Kasumi-1 (cell line): ENCODE results near the gene OTUB1.
A peak's percentile ranks its signal among the peaks of the same experiment; 100 is the strongest.
"Not testable (repeated sequence)": the region's sequence is repeated elsewhere in the genome, so short reads cannot be mapped to it uniquely, and the experiment has no call there.

Source experiments
- DNase-seq, 2 experiments: peaks; one replicate each; lab custom pipeline; 2025; lab: John Stamatoyannopoulos, UW

OTUB1 gene

DNA sequence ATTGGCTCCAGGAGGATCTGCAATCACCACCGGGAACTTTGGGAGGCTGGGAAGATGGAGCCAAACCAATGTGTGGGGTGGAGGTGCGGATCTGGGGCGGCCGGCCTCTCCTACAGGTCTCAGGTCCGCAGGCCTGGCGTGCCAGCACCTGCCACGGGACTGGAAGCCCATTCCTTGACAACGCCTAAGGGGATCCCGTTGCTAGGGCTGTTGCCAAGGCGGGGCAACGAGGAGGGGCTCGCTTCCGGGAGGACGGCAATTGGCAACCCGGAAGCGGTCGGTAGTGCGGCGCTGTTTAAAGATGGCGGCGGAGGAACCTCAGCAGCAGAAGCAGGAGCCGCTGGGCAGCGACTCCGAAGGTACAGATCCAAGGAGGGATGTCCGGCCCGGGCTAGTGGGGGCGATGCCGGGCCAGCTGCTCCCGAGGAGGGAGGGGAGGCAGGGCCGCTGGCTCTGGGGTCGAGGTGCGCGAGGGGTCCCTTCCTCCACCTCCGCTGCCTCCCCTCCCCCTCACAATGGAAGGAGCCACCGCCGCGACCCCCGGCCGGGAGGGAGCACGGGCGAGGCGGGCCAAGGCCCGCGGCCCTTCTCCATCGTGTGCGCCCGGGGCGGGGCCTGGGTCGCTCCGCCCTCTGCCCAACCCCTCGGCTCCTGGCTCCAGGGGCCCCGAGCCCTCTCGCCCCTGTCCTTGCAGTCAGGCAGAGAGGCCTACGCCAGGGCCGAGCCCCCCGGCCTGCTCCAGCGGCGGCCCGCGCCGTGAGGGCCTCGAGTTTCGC is at the start of gene OTUB1:
Gene OTUB1, plus strand, starts transcription at position 283 of the 776 bp plus-strand sequence. Its CDS starts 19 bp downstream, at position 302.
- DNase-seq = peak; percentile 76 to 88

GRCh38 chr11:63937713-63938478 is 48.3 kb upstream of the OTUB1 start:
- no peak for DNase-seq

GRCh38 chr11:63938479-63939396 is 47.5 kb upstream of the OTUB1 start, which contains the start of gene NAA40:
NAA40 (plus strand) TSS chr11:63939002; CDS start chr11:63939097, 95 bp downstream.
- DNase-seq = peak; percentile 96

- peak; percentile 7 to 8 for DNase-seq
These were observed 46.8 kb upstream of the OTUB1 start for GRCh38 chr11:63939397-63939891.

DNA sequence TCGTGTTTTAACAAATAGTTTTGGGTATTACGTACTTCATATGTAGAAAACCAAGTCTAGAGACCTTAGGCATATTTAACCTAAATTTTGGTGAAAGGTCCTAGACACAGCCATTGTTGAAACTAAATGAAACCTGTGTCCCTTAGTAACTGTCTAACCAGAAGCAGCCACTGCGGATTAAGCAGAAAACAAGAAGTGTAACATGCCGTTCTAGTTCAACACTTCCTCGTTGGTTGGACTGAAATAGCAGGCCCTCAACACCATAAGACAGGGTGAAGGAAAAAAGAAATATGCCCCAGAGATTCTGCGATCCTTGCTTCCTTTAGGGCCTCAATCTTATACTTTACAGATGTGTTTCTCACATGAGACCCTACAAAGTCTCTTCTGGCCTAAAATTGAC is 45.5 kb upstream of the OTUB1 start:
- DNase-seq = peak; percentile 71 to 73

DNA sequence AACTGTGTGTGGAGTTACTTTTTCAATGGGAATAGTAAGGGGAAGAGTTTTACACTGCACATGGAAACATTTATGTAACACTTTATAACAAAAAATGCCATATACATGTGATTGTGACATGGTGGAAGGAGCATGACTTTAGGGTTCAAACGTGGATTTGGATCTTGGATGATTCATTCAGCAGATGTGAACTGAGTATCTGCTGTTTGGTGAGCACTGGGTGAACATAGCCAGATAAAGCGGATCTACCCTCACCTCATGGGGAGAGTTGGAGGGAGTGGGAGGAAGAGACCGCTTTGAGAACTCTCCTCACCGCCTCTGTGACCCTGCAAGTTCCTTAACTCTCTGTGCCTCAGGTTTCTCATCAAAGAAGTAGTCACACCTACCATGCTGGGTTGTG is 44.3 kb upstream of the OTUB1 start:
- DNase-seq = no peak

DNA sequence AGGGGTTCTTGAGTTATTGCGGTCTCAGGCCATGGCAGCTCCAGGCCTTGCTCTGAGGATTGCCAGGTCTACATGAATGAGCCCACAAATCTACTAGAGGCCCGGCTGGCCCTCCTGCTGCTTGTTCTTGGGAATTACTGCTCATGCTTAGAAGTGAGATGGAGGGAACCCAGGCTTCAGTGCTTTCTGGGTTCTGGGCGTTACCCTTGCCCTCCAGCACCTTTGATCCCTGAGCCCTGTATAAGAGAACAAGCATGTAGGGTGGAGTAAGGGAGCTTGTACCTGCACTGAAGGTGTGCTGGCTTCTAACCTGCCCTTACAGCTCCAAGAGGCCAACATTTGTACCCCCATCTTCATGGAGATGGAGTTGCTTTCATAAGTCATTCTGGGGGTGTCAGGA is 43.4 kb upstream of the OTUB1 start:
- no peak for DNase-seq

- DNase-seq = no peak
These were observed 41.3 kb upstream of the OTUB1 start for GRCh38 chr11:63944987-63945386.

DNA sequence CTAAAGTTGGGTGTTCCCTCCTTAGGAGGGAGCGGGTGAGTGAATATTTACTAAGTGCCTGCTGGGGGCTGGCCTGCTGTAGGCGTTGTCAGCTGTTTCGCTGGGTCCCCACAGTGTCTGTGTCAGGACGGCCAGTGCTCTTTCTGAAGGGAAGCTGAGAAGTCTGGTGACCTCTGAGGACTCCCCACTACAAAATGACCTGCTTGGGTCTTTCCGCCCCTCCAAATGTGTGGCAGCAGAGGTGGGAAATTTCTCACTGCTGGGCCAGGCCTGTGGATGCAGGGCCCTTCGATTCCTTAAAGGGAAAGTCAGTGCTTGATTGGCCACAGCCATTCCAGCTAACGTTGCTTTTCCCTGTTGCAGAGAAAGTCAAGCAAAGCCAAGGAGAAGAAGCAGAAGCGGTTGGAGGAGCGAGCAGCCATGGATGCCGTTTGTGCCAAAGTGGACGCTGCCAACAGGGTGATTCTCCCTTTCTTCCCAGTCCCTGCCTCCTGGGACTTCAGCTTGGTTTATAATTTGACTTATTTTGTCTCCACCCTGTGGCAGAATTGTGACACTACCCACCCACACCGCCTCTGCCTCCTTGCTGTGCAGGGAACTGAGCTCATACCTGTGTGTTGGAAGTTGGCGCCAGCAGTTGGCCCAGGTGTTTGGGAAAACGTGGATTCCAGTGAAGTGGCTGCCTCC is 40.6 kb upstream of the OTUB1 start:
- peak; percentile 52 to 73 for DNase-seq

- peak; percentile 47 to 52 for DNase-seq
These were observed 34.3 kb upstream of the OTUB1 start for GRCh38 chr11:63951779-63952536.

- DNase-seq = no peak
These were observed 33.7 kb upstream of the OTUB1 start for GRCh38 chr11:63952570-63952969.

GRCh38 chr11:63958008-63958407 is 28.2 kb upstream of the OTUB1 start:
- DNase-seq = no peak

DNA sequence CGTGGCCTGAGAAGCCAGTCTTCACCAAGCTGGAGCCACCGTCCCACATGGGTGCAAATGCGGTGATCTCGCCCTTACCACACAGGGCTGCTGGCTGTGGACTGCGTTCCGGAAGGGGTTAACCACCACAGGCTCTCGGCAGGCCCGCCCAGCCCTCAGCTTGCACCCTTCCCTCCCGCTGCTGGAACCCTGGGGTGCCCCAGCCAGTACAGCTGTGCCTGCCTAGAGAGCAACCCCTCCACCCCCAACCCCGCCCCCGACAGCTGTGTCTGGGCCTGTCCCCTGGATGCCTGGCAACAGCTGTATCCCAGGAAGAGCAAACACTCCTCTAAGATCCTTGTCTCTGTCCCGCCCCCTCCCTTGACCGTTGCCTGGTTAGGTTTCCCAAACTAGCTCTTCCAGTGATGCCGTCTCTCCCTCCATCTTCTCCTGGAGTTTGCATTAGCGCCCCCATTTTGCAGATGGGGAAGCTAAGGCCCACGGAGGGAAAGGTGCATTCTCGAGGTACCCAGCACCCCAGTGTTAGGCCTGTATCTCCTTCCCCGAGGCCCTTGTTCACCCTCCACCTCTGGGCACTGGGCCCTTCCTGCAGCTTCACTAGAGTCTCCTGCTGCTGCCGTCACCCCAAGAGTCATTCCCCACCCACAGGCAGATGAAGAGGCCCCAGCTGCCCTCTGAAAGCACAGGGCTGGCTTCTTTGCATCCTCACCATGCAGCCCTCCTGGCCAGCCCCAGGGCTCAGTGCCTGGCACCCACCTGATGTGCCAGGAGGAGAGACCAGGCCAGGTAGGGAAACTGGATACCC is 24.4 kb upstream of the OTUB1 start:
- DNase-seq = no peak

GRCh38 chr11:63963895-63964294 is 22.3 kb upstream of the OTUB1 start:
- DNase-seq = not testable (repeated sequence)

DNA sequence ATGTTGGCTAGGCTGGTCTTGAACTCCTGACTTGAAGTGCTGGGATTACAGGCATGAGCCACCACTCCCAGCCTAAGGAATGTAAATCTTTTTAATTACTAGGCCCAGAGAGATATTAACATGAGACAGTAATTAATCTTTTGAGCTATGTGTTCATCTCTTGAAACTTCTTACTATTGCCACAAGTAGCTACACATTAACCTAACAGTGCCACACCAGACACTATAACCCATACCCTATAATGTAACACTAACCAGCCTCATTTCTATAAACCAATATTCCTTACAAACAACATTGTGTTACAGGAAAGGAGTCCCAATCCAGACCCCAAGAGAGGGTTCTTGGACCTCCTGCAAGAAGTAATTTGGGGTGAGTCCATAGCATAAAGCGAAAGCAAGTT is 19.8 kb upstream of the OTUB1 start:
- no peak for DNase-seq

DNA sequence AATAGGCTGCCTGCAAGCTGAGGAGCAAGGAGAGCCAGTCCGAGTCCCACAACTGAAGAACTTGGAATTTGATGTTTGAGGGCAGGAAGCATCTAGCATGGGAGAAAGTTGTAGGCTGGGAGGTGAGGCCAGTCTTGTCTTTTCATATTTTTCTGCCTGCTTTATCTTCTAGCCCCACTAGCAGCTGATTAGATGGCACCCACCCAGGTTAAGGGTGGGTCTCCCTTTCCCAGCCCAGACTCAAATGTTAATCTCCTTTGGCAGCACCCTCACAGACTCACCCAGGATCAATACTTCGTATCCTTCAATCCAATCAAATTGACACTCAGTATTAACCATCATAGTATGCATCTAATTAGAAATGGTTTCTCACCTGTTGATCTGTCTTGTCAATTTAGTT is 16.8 kb upstream of the OTUB1 start:
- DNase-seq = no peak

DNA sequence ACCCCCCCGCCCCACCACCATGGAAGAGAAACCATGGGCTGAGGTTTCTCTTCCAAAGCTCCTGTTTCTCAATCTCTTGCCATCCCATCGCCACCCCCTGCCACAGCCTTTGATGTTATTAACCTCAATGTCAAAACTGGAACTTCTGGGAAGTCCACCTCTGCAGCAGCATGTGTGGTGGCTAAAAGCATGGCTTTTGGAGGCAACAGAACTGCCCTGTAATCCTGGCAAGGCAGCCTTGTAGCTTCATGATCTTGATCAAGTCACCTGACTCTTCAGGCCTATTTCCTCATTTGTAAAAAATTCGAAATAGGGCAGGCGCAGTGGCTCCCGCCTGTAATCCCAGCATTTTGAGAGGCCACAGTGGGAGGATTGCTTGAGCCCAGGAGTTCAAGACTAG is 15.3 kb upstream of the OTUB1 start:
- DNase-seq = peak in 1 of 2 experiments; percentile 4

DNA sequence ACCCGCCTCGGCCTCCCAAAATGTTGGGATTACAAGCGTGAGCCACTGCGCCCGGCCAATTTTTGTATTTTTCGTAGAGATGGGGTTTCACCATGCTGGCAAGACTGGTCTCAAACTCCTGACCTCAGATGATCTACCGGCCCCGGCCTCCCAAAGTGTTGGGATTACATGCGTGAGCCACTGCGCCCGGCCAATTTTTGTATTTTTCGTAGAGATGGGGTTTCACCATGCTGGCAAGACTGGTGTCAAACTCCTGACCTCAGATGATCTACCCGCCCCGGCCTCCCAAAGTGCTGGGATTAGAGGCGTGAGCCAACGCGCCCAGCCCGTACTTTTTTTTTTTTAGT is 12.4 kb upstream of the OTUB1 start:
- DNase-seq = not testable (repeated sequence)

DNA sequence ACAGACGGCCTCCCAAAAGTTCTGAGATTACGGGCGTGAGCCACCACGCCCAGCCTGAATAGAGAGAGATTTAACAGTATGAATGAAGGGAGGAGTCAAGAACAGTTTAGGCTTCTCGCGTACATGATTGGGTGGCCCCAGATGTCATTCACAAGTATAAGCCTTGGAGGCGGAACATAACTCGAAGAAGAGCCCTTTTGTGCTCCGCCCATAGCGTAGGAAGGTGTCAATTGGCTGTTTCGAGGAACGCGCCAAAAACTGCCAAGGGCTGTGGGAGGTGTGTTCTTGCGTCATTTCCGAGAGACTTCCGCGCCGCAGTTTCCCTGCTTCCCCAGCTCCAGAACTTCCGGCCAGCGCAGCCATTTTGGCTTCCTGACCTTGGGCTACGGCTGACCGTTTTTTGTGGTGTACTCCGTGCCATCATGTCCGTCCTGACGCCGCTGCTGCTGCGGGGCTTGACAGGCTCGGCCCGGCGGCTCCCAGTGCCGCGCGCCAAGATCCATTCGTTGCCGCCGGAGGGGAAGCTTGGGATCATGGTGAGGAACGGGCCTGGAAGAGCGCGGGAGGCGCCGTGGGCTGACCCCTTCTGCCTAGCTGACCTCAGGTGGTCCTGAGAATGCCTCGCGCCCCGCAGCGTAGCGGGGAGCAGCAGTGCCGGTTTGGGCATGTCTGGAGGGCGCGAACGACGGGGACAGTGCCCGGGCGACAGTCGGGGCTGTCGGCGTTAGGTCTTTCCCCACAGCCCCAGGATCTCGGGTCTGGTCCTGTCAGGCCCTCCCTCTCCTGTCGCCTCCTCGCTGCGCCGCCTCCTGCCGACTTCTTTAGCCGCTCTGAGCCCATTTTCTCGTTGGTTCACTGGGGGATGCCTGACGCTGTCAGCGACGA is 11.7 kb upstream of the OTUB1 start, which contains the start of gene COX8A:
Gene COX8A, plus strand, starts transcription at position 362 of the 885 bp plus-strand sequence. Its CDS starts 61 bp downstream, at position 423.
- DNase-seq = peak; percentile 99 to 100
